ENCODE data around the gene ZNF487. TPM values are rescaled to one million over a fixed set of nuclear protein-coding genes. Genes with fewer than 3 reads are reported as not detected.

The ZNF487 gene
- polyA plus RNA-seq, 1 donor = 13.7 TPM

DNA sequence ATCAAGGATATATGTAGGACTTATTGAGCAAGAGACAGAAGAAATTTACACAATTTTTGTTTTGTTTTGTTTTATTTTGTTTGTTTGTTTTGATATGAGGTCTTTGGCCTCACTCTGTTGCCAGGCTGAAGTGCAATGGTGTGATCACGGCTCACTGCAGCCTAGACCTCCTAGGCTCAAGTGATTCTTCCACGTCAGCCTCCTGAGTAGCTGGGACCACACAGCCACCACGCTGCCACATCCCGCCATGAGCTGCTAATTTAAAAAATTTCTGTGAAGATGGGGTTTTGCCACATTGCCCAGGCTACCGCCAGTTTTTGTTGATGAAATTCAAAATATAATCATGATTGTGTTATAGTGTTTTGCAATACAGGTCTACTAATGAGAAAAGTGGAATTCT, 54.9 kb downstream of the ZNF487 start:
- DNase-seq = no peak

DNA sequence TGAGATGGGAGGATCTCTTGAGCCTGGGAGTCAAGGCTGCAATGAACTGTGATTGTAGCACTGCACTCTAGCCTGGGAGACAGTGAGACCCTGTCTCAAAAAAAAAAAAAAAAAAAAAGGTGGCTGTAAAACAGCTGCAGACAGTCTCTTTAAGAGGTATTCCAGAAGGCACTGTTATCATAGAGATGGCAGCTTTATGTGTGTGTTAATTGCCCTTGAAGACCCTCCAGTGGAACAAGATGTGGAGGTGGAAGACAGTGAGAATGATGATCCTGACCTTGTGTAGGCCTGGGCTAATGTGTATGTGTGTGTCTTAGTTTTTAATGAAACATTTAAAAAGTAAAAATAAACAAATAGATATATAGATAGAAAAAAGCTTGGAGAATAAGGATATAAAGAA, 66.0 kb downstream of the ZNF487 start:
- DNase-seq = peak; percentile 18

GRCh38 chr10:43524434-43525247, 87.7 kb downstream of the ZNF487 start:
- no peak for DNase-seq

Other genes starting within 250 kb of the ZNF487 start
- 1.6 TPM for gene RASGEF1A, start 170.0 kb upstream of the ZNF487 start, polyA plus RNA-seq (ENCODE audit: insufficient read length)
- not detected for gene FXYD4, start 65.5 kb upstream of the ZNF487 start, polyA plus RNA-seq (ENCODE audit: insufficient read length)
- gene HNRNPF, start 27.9 kb upstream of the ZNF487 start, polyA plus RNA-seq (ENCODE audit: insufficient read length) = 204 TPM
- 15.9 TPM for gene ZNF239, start 137.5 kb downstream of the ZNF487 start, polyA plus RNA-seq (ENCODE audit: insufficient read length)
- gene ZNF485, start 169.3 kb downstream of the ZNF487 start, polyA plus RNA-seq (ENCODE audit: insufficient read length) = 5.5 TPM
- gene ZNF32, start 211.8 kb downstream of the ZNF487 start, polyA plus RNA-seq (ENCODE audit: insufficient read length) = 65.8 TPM